Fibroblast of lung (primary cell): Measurements from ENCODE around the gene PPP2R3B.

Experiments
- EZH2 ChIP-seq: IDR thresholded peaks from 2 replicates; pipeline ENCODE4 v1.5.1; 2012; ENCODE audit warnings: low read length, control low read depth, mild to moderate bottlenecking; ENCODE audit errors: missing control alignments
- TF ChIP-seq, protein P1 (sequence below), 2 donors: IDR thresholded peaks in 1 of 2; conservative IDR thresholded peaks in 1 of 2; 1 replicate in 1 of 2; 2 replicates in 1 of 2; pipeline ENCODE4 v1.5.1; 2011 to 2012; ENCODE audit warnings: low read length in 2 of 2, control low read depth in 1 of 2, inconsistent platforms in 1 of 2, low read depth in 1 of 2, mild to moderate bottlenecking in 1 of 2

DNA sequence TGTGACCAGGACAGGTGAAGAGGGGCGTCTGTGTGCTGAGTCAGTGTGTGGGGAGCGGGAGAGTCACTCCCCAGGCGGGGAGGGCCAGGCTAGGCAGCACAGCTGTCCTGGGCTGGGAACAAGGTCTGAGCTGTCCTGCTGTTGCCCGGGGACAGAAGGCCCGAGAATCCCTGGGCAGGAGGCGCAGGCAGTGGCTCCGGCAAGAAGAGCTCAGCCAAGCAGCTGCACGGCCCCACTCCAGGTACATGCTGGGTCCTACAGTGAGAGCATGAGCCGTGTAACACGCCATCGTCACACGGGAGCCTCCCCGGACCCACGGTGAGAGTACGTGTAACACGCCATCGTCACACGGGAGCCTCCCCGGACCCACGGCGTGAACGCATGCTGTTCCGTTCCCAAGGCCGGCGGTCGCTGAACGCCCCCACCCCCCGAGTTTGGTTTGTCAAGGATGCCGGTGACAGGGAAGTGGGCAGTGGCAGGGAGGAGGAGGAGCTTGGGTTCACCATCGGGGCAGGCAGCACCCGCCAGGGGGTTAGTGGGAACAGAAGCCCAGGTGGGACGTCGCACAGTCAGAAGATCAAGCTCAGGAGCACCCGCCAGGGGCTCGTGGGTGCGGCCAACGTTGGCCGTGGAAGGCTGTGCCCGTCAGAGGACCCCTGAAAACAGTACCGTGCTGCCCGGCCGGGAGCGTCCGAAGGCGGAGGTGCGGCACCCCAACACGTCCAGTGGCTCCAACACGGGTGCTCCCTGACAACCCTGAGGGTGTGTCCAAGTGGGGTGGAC lies 15.6 kb downstream of the PPP2R3B start:
- TF ChIP-seq, protein P1, sequence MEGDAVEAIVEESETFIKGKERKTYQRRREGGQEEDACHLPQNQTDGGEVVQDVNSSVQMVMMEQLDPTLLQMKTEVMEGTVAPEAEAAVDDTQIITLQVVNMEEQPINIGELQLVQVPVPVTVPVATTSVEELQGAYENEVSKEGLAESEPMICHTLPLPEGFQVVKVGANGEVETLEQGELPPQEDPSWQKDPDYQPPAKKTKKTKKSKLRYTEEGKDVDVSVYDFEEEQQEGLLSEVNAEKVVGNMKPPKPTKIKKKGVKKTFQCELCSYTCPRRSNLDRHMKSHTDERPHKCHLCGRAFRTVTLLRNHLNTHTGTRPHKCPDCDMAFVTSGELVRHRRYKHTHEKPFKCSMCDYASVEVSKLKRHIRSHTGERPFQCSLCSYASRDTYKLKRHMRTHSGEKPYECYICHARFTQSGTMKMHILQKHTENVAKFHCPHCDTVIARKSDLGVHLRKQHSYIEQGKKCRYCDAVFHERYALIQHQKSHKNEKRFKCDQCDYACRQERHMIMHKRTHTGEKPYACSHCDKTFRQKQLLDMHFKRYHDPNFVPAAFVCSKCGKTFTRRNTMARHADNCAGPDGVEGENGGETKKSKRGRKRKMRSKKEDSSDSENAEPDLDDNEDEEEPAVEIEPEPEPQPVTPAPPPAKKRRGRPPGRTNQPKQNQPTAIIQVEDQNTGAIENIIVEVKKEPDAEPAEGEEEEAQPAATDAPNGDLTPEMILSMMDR (conservative IDR thresholded peaks at IDR 0.05 in 1 of 2, IDR thresholded peaks at IDR 0.05 in 1 of 2; ENCODE audit: low read depth in 1 of 2, low read length in 2 of 2): no peak
- no peak for TF ChIP-seq EZH2
